Stimulated activated CD8-positive, alpha-beta memory T cell treated with anti-CD3 and anti-CD28 coated beads, Interleukin-7, amount 100 ng/mL, for 24 hours (primary cell): ENCODE results near the gene SNAPC4.

Source experiments
- DNase-seq: peaks from one replicate; pipeline ENCODE4 v3.0.0-alpha.2; 2020; ENCODE audit warnings: low read depth

Gene SNAPC4

DNA sequence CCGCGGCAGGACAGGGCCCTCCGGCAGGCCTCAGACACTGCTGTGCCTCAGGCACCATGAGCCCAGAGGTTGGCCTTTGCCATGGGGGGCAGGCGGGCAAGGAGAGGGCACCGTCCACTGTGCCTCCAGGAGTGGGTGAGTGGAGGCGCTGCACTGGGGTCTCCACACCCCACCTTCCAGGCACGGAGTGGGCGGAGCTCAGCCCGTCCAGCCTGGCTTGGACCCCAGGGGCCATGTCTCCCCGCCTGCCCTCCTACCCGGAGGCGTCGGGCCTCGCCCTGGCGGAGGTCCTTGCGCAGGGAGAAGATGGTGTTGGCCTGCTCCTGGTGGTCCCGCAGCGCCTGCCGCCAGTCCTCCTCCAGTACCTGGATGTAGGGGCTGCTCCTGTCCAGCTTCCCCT, 29.9 kb downstream of the SNAPC4 start:
- no peak for DNase-seq

DNA sequence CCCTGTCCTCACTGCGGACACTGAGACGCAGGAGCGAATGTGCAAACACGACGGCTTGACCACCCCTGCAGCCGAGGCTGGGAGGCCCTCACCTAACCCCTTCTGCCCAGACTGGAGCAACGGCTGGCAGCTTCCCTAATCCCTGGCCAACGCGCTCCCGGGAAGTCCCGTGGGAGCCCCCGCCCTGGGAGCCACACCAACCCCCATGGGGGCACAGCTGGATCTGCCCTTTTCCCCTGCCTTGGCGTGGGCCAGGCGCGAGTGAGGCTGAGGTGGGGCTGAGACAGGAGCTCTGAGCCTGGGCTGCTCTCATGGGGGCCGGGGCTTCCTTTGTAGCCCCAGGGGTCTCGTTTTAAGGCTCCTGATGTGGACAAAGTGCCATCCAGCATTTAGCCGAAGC, 31.8 kb downstream of the SNAPC4 start:
- no peak for DNase-seq

GRCh38 chr9:136367296-136368145, 32.4 kb downstream of the SNAPC4 start:
- no peak for DNase-seq

GRCh38 chr9:136366826-136367225, 33.1 kb downstream of the SNAPC4 start:
- no peak for DNase-seq

GRCh38 chr9:136365775-136366222, 34.2 kb downstream of the SNAPC4 start:
- DNase-seq: no peak

GRCh38 chr9:136364942-136365774, 34.8 kb downstream of the SNAPC4 start:
- DNase-seq: no peak

GRCh38 chr9:136363949-136364748, 35.8 kb downstream of the SNAPC4 start:
- DNase-seq: no peak

DNA sequence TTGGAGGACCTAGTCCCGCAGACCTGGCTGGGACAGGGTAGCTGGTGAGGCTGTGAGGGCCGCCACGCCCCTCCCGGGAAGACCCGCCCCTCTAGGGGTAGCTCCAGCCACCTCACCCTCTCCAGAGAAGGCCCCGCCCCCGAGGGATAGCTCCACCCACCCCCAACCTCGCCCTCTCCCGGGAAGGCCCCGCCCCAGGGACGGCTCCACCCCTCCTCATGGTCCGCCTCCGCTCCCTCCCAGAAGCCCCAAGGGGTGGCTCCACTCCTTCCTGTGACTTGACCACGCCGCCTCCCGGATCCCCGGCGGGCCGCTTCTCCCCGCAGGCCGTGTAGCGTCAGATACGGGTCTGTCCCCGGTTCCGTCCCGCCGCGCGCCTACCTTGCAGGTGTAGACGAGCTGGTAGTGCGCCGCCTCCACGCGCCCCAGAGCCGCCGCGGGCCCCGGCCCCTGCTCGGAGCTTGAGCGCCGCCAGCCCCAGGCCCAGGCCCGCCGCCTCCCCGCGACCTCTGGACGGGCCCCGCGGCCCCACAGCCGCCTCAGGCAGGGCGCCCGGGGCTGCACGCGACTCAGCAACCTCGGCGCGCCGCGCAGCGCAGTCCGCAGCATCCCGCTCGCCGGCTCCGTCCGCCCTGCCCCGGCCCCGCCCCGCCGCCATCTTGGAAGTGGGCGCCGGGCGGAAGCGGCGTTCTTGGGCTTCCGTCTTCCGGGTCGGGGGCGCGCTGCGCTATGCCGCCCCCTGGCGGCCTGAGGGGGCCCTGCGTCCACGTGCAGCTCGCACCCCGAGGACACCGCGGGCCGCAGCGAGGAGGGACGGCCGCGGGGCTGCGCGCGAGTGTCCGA, 36.6 kb downstream of the SNAPC4 start, which contains the start of gene DNLZ:
TSS of gene DNLZ (minus strand) at position 639 of the 843 bp plus-strand sequence. CDS start at position 609, 30 bp downstream.
- peak; percentile 93 for DNase-seq

GRCh38 chr9:136362450-136362784, 37.6 kb downstream of the SNAPC4 start:
- DNase-seq: no peak

DNA sequence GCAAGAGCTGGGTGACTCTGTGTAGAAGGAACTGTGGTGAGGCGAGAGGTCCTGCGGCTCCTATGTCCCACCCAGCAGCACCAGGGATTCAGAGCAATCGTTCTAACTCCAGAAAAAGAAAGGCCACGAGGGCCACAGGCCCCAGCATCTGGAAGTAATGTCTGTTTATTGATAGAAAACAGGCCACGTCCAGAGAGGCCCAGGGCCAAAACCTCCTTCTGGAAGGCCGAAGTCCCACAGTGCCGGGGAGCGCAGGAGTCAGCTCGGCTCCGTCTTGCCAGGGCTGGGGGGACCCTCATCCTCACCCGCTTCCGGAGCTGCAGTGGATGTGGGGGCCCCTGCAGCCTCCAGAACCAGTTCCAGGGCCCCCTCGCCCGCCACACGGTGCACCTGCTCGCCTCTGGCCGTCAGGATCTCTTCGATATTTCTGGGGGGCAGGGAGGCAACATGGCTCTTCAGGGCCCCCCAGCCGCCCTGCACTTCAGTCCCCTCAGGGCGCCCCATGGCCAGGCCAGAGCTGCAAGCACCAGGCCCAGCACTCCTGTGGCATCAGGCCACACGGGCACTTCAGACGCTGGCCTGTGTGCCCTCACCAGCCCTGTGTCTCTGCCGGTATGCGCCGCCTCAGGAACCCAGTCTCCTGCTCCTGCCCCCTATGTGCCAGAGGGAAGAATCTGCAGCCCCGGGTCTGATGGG, 38.1 kb downstream of the SNAPC4 start:
- DNase-seq: no peak

- no peak for DNase-seq
Observed at GRCh38 chr9:136361047-136361753, 38.8 kb downstream of the SNAPC4 start.

DNA sequence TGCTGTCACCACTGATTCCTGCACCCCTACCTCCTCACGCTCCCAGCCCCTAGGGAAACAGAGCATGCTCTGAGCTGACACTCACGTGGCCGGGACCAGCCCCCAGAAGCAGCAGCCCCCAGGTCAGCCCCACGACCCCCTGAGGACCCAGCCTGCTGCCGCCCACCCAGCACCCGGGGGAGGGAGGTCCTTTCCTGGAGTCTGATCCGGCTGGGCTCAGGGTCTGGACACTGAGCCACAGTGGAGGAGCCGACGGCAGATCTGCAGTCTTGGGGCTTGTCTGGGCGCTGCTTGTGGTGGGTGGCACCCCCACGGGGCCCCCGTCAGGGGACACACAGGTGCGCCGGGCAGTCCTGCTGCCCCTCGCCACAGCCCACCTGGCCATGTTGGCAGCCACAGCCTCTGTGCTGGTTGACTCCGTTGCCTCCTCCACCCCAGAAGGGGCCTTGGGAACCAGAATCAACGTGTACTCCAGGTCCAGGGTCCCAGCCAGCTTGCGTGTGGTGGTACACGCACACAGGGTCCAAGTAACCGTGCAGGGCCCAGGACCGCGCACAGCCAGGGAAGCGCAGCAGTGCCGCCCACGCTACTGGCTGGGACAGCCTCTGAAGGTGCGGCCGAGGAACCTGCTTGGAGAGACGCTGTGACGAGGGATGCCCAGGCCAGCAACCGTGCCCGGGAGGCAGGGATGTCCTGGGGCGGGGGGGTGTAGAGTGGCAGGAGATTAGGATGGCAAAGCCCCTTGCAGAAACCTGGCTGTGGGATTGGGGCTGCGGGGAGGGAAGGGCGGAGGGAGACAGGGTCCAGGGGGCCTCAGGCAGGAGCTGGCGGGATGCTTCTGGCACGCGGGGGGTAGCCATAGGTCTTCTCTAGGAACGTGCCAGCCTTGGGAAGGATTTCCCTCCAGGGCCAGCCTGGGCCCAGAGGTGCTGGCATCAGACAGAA, 39.9 kb downstream of the SNAPC4 start:
- no peak for DNase-seq

- DNase-seq: no peak
Observed at GRCh38 chr9:136358888-136359287, 41.1 kb downstream of the SNAPC4 start.

- no peak for DNase-seq
Observed at GRCh38 chr9:136358016-136358415, 42.0 kb downstream of the SNAPC4 start.

DNA sequence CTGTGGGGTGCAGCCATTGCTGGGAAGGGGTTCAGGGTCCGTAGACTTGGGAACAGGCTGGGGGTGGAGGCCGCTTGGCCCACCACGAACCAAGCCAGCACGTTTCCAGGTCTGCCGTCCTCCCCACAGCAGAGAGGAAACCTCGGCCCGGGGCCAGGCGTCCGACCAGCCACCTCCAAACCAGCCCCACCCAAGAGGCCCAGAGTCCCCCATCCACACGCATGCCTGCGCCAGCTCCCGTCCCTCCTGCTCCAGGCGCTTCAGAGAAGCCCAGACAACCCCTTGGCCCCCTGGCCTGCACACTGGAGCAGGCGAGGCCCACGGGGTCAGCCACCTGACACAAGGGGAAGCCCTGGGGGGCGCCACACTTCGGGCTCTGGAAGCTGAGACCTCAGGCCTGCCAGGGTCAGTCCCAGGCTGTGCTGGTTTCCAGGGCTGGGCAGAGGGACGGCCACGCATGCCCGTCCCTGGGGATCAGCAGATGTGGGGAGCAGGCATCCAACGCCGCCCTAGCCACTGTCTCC, 42.7 kb downstream of the SNAPC4 start:
- no peak for DNase-seq

- DNase-seq: no peak
Observed at GRCh38 chr9:136355616-136356557, 44.1 kb downstream of the SNAPC4 start.

DNA sequence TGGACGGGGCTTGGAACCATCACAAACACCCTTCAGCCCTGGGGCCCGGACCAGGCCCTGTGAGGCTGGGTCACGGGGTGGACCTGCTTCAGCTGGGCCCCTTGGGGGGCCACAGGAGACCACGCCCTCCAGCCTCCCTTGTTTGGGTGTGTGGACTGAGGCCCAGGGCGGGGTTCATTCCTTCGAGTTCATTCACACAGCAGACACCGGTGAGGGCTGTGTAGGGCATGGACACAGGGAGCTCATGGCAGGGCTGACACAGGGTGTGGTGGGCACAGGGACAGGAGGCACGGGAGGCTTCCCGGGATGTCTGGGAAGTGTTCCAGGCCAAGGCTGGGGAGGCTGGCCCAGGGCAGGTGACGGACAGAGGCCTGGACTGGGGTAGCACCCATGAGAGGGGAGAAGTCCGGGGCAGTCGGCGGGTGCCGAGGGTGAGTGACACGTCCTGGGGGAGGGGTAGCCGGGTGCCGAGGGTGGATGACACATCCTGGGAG, 45.3 kb downstream of the SNAPC4 start:
- DNase-seq: no peak
